GM19452 (cell line): Measurements from ENCODE around the gene CNOT6.

ENCODE experiments used
- ATAC-seq: cut with Tn5 transposase; IDR thresholded peaks from one replicate; pipeline ENCODE4 v1.9.1; 2021; ENCODE audit not compliant: unreplicated experiment

The CNOT6 gene

GRCh38 chr5:180598797-180599589, 104.8 kb downstream of the CNOT6 start:
- no peak for ATAC-seq

- ATAC-seq: no peak
Observed at GRCh38 chr5:180599590-180599914, 105.4 kb downstream of the CNOT6 start.

GRCh38 chr5:180599981-180600553, 105.9 kb downstream of the CNOT6 start:
- ATAC-seq: no peak

- ATAC-seq: no peak
Observed at GRCh38 chr5:180600554-180601041, 106.4 kb downstream of the CNOT6 start.

GRCh38 chr5:180601591-180602480, 107.7 kb downstream of the CNOT6 start:
- ATAC-seq: no peak

- no peak for ATAC-seq
Observed at GRCh38 chr5:180602481-180603075, 108.4 kb downstream of the CNOT6 start.

GRCh38 chr5:180603076-180603594, 109.0 kb downstream of the CNOT6 start:
- ATAC-seq: no peak

GRCh38 chr5:180604271-180604670, 110.1 kb downstream of the CNOT6 start:
- ATAC-seq: no peak

- no peak for ATAC-seq
Observed at GRCh38 chr5:180605554-180606214, 111.5 kb downstream of the CNOT6 start.

- ATAC-seq: no peak
Observed at GRCh38 chr5:180606215-180606785, 112.1 kb downstream of the CNOT6 start.

- ATAC-seq: no peak
Observed at GRCh38 chr5:180607861-180608571, 113.8 kb downstream of the CNOT6 start.

- ATAC-seq: no peak
Observed at GRCh38 chr5:180608572-180609310, 114.6 kb downstream of the CNOT6 start.

- no peak for ATAC-seq
Observed at GRCh38 chr5:180609386-180609785, 115.2 kb downstream of the CNOT6 start.

GRCh38 chr5:180609817-180610550, 115.8 kb downstream of the CNOT6 start:
- ATAC-seq: no peak

GRCh38 chr5:180611140-180611850, 117.1 kb downstream of the CNOT6 start:
- no peak for ATAC-seq

- no peak for ATAC-seq
Observed at GRCh38 chr5:180612683-180613082, 118.5 kb downstream of the CNOT6 start.

GRCh38 chr5:180613188-180613813, 119.1 kb downstream of the CNOT6 start:
- no peak for ATAC-seq
